Measurements from ENCODE around the gene GLE1. TPM values are rescaled to one million over a fixed set of nuclear protein-coding genes. Genes with fewer than 3 reads are reported as not detected.

The GLE1 gene
- total RNA-seq, 1 experiment from 2014 or later = 19.0 TPM

DNA sequence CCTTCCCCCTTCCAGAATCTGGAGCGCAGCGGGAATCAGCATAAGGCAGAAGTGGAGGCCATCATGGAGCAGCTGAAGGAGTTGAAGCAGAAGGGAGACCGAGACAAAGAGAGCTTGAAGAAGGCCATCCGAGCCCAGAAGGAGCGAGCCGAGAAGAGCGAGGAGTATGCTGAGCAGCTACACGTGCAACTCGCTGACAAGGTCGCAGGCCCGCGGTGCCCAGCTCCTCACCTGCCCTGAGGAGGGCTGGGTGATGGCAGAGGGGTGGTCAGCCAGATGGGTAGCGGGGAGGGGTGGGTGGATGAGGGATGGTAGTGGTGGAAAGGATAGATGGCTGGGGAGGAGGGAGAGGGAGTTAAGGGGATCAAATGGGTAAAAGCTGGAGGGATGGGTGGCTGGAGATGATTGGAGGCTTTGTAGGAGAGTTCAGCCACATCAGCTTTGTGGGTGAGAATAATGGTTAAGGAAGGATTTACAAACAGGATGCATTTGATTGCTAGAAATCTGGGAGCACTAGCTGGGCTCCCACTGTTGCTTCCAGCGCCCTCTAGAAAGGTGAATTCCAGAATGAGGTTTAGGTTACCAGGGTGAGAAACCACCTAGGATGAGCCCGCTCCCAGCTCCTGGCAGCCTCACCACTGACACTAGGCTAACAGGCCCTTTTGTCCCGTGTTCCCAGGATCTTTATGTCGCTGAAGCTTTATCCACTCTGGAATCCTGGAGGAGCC is 19.7 kb upstream of the GLE1 start:
- Histone ChIP-seq H3K27ac (ENCODE audit: insufficient read length, low read depth, low read length) (no peak overlapping the region), H3K27me3 (ENCODE audit: insufficient read depth, low read length) (no peaks in the 10 kb centered on the region), H3K4me2 (ENCODE audit: insufficient read depth, insufficient read length, low read length) (no peak overlapping the region), H3K14ac (ENCODE audit: insufficient read depth, low read length) (no peak overlapping the region; the same call in 1 of the 2 replicates), H2AFZ (ENCODE audit: low read length) (no peak overlapping the region), H3K4me1 (ENCODE audit: insufficient read depth, low read length) (no peaks in the 10 kb centered on the region), H3K56ac (ENCODE audit: insufficient read length, low read depth, low read length) (no peak overlapping the region), H3K18ac (ENCODE audit: insufficient read length, low read depth, low read length) (no peak overlapping the region), H2BK15ac (ENCODE audit: low read depth, low read length) (no peak overlapping the region), H2BK20ac (ENCODE audit: low read depth, low read length, poor library complexity, severe bottlenecking) (no peak overlapping the region), H3K79me2 (ENCODE audit: insufficient read depth, low read length) (no peaks in the 10 kb centered on the region), H3K79me1 (ENCODE audit: insufficient read depth, low read depth, low read length, poor library complexity, severe bottlenecking) (no peaks in the 10 kb centered on the region), H3T11ph (ENCODE audit: low read length) (no peak overlapping the region), H3K4ac (ENCODE audit: low read depth, low read length) (no peak overlapping the region), H3K23ac (ENCODE audit: insufficient read length, low read depth, low read length) (no peak overlapping the region), H3K9me3 (ENCODE audit: control insufficient read depth, low read depth, low read length) (no peaks in the 10 kb centered on the region), H3K9ac (ENCODE audit: extremely low read depth, insufficient read length, low read length) (no peak overlapping the region), H4K5ac (ENCODE audit: insufficient read length, low read depth, low read length) (no peak overlapping the region), H2BK120ac (ENCODE audit: low read depth, low read length, poor library complexity, severe bottlenecking) (no peak overlapping the region), H2BK12ac (ENCODE audit: insufficient read length, low read depth, low read length) (no peak overlapping the region), H4K20me1 (ENCODE audit: control insufficient read depth, insufficient read depth, insufficient read length) (no peaks in the 10 kb centered on the region), H2AK5ac (ENCODE audit: insufficient read length, low read length) (no peak overlapping the region), H2BK5ac (ENCODE audit: insufficient read length, low read length) (no peak overlapping the region), H4K8ac (replicated peaks; ENCODE audit: insufficient read length, low read depth, low read length) (no peak overlapping the region), H4K91ac (ENCODE audit: insufficient read length, low read depth, low read length) (no peak overlapping the region), H3K23me2 (ENCODE audit: insufficient read length, low read depth, low read length, poor library complexity, severe bottlenecking) (no peaks in the 10 kb centered on the region)
- WGBS (ENCODE audit: extremely low coverage, insufficient read length, low lambda C conversion rate) = 100% methylated on average over 1 of the region's 17 CpGs
- peaks cover 5 to 49% (median 24%) of the 10 kb centered on the region in 3 experiments; a peak in 6 of 7 replicates for H3K36me3 Mint-ChIP-seq (ENCODE audit: insufficient read depth in 1 of 3, low read depth in 3 of 3)
- H3K9me3 Mint-ChIP-seq = no peaks in the 10 kb centered on the region
- DNase-seq = no peak
- TF ChIP-seq, protein P1, sequence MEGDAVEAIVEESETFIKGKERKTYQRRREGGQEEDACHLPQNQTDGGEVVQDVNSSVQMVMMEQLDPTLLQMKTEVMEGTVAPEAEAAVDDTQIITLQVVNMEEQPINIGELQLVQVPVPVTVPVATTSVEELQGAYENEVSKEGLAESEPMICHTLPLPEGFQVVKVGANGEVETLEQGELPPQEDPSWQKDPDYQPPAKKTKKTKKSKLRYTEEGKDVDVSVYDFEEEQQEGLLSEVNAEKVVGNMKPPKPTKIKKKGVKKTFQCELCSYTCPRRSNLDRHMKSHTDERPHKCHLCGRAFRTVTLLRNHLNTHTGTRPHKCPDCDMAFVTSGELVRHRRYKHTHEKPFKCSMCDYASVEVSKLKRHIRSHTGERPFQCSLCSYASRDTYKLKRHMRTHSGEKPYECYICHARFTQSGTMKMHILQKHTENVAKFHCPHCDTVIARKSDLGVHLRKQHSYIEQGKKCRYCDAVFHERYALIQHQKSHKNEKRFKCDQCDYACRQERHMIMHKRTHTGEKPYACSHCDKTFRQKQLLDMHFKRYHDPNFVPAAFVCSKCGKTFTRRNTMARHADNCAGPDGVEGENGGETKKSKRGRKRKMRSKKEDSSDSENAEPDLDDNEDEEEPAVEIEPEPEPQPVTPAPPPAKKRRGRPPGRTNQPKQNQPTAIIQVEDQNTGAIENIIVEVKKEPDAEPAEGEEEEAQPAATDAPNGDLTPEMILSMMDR (conservative IDR thresholded peaks at IDR 0.05) = no peak
- peak overlapping the region in 2 of 3 experiments; percentile 19 to 27; a peak in 1 of 7 replicates for H3K27ac Mint-ChIP-seq
- no peaks in the 10 kb centered on the region for H3K27me3 Mint-ChIP-seq (ENCODE audit: low read depth)
- H3K4me3 Mint-ChIP-seq = no peak overlapping the region
- H3K4me1 Mint-ChIP-seq = peaks cover 0 to 9% of the 10 kb centered on the region in 2 experiments; a peak in 1 of 4 replicates

Measured in H9 (cell line).